Coronary artery (tissue), 2 donors: ENCODE results near the gene DNAH9.

Experiments used
- DNase-seq: peaks from one replicate; pipeline ENCODE4 v3.0.0-alpha.2; 2017; ENCODE audit warnings: low spot score
- H3K27ac ChIP-seq, 2 donors: fragments of 200-600 bp; sonication (generic); one replicate each; pipeline ENCODE4 v1.5.1; 2016 to 2019
- H3K4me3 ChIP-seq: fragments of 200-600 bp; sonication (generic); 2 replicates; pipeline ENCODE4 v1.5.1; 2016; ENCODE audit warnings: mild to moderate bottlenecking, moderate library complexity
- CTCF ChIP-seq: fragments of 200-600 bp; sonication (generic); IDR thresholded peaks from one replicate; pipeline ENCODE4 v1.5.1; 2019; ENCODE audit warnings: antibody characterized with exemption

The DNAH9 gene

DNA sequence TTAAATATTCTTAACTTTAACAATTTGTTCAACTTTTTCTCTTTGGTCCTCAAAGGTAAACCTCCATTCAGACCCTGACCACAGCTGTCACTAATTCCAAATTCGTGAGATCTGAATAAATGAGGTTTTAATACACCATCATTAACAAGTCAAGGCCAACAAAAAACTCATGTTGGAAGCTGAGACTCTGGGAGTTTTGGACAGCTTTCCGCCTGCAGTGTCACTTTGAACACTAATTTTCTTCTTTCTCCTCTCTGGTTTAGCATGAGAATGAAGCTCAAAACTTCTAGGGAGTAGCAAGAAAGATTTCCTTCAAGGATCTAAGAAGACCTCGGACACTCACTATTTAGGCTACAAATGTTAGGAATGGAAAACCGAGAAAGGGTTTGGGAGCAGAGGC lies 32.7 kb upstream of the DNAH9 start:
- no peak overlapping the region for H3K4me3 ChIP-seq
- TF ChIP-seq CTCF: no peak
- no peak for DNase-seq
- no peak overlapping the region for H3K27ac ChIP-seq

GRCh38 chr17:11578998-11579397 lies 19.3 kb upstream of the DNAH9 start:
- no peak overlapping the region for H3K27ac ChIP-seq
- TF ChIP-seq CTCF: no peak
- DNase-seq: no peak
- no peak overlapping the region for H3K4me3 ChIP-seq

DNA sequence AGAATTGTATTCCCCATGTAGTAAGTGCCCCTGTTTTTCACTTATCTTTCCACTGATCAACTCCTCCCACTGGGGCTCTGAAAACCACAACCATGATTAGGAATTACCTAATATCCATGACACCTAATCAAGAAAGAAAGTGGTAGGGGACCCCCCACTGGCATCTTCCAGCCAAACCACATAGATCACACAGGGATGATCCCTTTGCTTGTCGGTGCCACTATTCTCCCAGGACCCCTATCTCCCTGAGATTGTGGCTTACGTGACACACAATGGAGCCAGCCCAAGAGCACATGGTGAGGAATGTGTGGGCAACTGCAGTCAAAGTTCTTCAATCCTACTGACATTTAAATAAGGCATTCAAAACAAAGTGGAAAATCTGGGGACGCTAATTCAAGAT lies 17.6 kb upstream of the DNAH9 start:
- no peak for DNase-seq
- Histone ChIP-seq H3K27ac (no peak overlapping the region), H3K4me3 (no peak overlapping the region)
- TF ChIP-seq CTCF: no peak

GRCh38 chr17:11582217-11582616 lies 16.1 kb upstream of the DNAH9 start:
- no peak overlapping the region for H3K27ac ChIP-seq
- TF ChIP-seq CTCF: no peak
- DNase-seq: no peak
- H3K4me3 ChIP-seq: no peak overlapping the region

DNA sequence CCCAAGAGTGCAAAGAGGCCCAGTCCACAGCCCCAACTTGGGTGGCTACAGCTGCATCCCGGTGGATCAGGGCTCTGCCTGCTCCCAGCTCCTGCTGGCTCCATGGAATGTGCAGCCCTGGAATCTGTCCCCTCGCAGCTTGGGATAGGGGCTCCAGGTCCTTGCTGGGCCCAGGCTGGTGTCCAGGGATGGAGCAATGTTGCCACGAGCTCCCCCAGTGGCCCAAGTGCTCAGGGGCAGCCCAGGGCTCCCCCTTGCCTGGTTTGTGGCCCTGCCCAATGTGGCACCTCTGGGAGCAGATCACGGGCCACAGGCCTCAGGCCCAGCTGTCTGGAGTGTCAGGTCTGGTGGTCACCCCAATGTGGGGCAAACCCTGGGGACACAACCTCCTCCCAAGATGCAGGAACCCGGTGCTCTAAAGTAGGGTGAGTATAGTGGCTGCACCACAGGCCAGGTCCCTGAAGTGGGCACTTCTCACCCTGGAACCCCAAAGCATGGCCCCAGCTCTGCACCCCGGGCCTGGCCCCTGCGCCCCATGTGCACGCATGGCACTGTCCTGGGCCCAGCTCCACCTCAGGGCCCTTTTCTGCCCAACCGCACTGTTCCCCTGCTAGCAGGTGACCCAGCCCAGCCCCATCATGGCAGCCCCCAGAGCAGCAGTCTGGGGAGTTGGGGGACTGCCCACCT lies 14.8 kb upstream of the DNAH9 start:
- Histone ChIP-seq H3K4me3 (no peak overlapping the region), H3K27ac (no peak overlapping the region)
- no peak for DNase-seq
- no peak for TF ChIP-seq CTCF

- Histone ChIP-seq H3K4me3 (no peak overlapping the region), H3K27ac (no peak overlapping the region)
- TF ChIP-seq CTCF: no peak
- no peak for DNase-seq
Measured at GRCh38 chr17:11589716-11590115, 8.6 kb upstream of the DNAH9 start.

DNA sequence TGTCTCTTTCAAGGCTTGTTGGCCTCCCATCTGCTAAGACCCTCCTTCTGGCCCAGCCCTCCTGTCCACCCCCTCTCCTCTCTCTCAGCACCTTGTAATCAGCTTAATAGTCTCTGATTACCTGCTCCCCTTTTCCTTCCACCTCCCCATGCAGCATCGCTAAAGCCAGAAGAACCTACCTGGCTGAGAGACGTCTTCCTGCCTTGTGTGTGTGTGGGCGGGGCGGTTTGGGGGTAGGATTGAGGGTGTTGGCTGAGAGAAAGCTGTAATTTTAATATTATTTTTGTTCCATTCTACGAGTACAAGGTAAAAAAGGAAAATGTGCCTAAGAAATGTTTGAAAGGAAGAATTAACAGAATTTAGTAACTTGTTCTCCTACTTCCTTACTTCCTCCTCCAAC lies 3.4 kb downstream of the DNAH9 start:
- no peak overlapping the region for H3K4me3 ChIP-seq
- H3K27ac ChIP-seq: no peak overlapping the region
- TF ChIP-seq CTCF: no peak
- DNase-seq: no peak
